MG63 (cell line): ENCODE measurements around the gene DLX4. TPM values are rescaled to one million over a fixed set of nuclear protein-coding genes. Genes with fewer than 3 reads are reported as not detected.

ENCODE experiments used
- DNase-seq: peaks from one replicate; pipeline ENCODE4 v3.0.0-alpha.2; 2020
- H3K27me3 ChIP-seq: fragments of 250-450 bp; sonication (Bioruptor Pico); 2 replicates; pipeline ENCODE4 v1.5.1; 2020; ENCODE audit warnings: mild to moderate bottlenecking, moderate library complexity
- H3K36me3 ChIP-seq: fragments of 250-450 bp; sonication (Bioruptor Pico); 2 replicates; pipeline ENCODE4 v1.5.1; 2020; ENCODE audit warnings: mild to moderate bottlenecking, moderate library complexity
- H3K4me3 ChIP-seq: fragments of 250-450 bp; sonication (Bioruptor Pico); 2 replicates; pipeline ENCODE4 v1.5.1; 2020; ENCODE audit warnings: mild to moderate bottlenecking, moderate library complexity
- H3K9me3 ChIP-seq: fragments of 250-450 bp; sonication (Bioruptor Pico); 2 replicates; pipeline ENCODE4 v1.5.1; 2020; ENCODE audit warnings: mild to moderate bottlenecking, moderate library complexity
- total RNA-seq: library from RNA; depleted of rRNA; stranded (reverse); fragments of >200 nt; shearing (Covaris generic); gene quantifications from 2 replicates; pipeline ENCODE4 v1.2.3, GENCODE V29; 2014; ENCODE audit warnings: low replicate concordance; rRNA removed

Gene DLX4
- total RNA-seq, 1 experiment from 2014 or later = 6.1 TPM

DNA sequence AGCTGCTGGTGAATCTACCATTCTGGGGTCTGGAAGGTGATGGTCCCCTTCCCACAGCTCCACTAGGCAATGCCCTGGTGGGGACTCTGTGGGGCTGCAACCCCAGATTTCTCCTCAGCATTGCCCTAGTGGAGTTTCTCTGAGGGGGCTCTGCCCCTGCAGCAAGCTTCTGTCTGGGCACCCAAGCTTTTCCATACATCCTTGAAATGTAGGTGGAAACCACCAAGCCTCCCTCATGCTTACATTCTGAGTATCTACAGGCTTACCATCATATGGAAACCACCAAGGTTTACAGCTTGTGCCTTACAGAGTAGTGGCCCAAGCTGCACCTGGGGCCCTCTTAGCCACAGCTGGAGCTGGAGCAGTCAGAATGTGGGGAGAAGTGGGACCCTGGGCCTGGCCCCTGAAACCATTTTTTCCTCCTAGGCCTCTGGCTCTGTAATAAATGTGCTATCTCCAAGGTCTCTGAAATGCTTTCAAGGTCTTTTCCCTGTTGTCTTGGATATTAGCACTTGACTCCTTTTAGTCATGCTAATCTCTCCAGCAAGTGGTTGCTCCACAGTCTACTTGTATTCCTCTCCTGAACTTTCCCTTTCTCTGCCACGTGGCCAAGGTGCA lies 45.6 kb downstream of the DLX4 start:
- peaks cover 33% of the 10 kb centered on the region for H3K9me3 ChIP-seq
- no peak for DNase-seq
- no peaks in the 10 kb centered on the region for H3K36me3 ChIP-seq
- no peaks in the 10 kb centered on the region for H3K27me3 ChIP-seq
- H3K4me3 ChIP-seq = no peak overlapping the region

DNA sequence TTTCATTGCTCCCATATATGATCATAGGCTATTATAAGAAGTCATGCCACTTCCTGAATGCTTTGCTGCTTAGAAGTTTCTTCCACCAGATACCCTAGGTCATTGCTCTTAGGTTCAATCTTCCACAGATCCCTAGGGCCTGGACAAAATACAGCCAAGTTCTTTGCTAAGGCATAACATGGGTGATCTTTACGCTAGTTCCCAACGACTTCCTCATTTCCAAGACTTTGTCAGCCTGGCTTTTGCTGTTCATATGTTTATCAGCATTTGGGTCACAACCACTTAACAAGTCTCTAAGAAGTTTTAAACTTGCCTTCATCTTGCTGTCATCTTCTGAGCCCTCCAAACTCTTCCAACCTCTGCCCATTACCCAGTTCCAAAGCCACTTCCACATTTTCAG lies 46.2 kb downstream of the DLX4 start:
- no peaks in the 10 kb centered on the region for H3K27me3 ChIP-seq
- DNase-seq = no peak
- no peak overlapping the region for H3K4me3 ChIP-seq
- H3K36me3 ChIP-seq = no peaks in the 10 kb centered on the region
- peaks cover 30% of the 10 kb centered on the region for H3K9me3 ChIP-seq

DNA sequence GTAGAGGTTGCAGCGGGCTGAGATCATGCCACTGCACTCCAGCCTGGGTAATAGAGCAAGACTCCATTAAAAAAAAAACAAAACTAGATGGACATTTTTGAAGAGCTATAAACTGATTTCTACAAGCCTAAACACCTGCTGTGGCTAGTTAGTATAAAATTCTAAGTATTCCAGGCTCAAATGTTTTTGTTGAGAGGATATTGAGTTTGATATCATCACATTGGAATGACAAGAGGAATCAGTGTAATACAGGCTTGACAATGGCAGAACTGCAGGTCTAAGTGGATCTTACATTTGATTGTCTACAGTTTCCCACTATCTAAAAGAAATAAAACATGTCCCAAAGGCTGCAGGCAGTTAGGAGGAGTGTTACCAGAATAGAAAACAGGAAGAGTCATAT lies 49.9 kb downstream of the DLX4 start:
- Histone ChIP-seq H3K9me3 (peaks cover 11% of the 10 kb centered on the region), H3K36me3 (no peaks in the 10 kb centered on the region), H3K4me3 (no peak overlapping the region), H3K27me3 (no peaks in the 10 kb centered on the region)
- DNase-seq = no peak

GRCh38 chr17:50020841-50021599 lies 52.0 kb downstream of the DLX4 start:
- no peaks in the 10 kb centered on the region for H3K36me3 ChIP-seq
- H3K9me3 ChIP-seq = no peaks in the 10 kb centered on the region
- no peak overlapping the region for H3K4me3 ChIP-seq
- DNase-seq = no peak
- no peaks in the 10 kb centered on the region for H3K27me3 ChIP-seq

GRCh38 chr17:50021681-50022370 lies 52.8 kb downstream of the DLX4 start:
- no peaks in the 10 kb centered on the region for H3K36me3 ChIP-seq
- no peak for DNase-seq

DNA sequence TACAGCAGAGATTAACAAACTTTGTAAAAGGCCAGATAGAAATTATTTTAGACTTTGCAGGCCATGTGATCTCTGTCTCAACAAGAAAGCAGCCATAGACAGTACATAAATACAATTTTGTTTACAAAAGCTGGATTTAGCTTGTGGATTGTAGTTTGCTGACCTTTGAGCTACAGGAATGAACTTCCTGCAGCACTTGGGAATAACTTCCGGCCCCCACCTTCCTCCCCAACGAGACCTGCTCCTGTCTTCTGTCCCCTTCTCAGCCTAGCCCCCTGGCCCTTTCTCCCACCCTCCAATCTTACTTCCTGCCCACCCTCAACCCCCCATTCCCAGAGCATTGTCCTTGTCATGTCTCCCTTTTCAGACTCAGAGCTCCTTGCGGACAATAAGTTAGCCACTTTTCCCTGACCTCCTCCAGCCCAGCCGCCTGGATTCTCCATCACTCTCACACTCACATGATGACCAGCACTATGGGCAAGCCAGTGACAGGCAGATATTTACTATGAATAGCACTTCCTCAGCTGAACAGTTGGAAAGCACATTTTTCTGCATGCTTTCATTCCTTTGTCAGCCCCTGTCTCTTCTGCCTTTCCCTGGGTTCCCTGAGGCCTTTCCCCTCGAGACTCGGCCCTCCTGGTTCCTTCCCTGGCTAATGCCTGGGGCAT lies 53.6 kb downstream of the DLX4 start:
- H3K4me3 ChIP-seq = no peak overlapping the region
- no peaks in the 10 kb centered on the region for H3K36me3 ChIP-seq
- DNase-seq = no peak
- no peaks in the 10 kb centered on the region for H3K9me3 ChIP-seq
- H3K27me3 ChIP-seq = no peaks in the 10 kb centered on the region

More at GRCh38 chr17:50021681-50022370, 52.8 kb downstream of the DLX4 start:
- H3K9me3 ChIP-seq = no peaks in the 10 kb centered on the region
- no peak overlapping the region for H3K4me3 ChIP-seq
- no peaks in the 10 kb centered on the region for H3K27me3 ChIP-seq

DNA sequence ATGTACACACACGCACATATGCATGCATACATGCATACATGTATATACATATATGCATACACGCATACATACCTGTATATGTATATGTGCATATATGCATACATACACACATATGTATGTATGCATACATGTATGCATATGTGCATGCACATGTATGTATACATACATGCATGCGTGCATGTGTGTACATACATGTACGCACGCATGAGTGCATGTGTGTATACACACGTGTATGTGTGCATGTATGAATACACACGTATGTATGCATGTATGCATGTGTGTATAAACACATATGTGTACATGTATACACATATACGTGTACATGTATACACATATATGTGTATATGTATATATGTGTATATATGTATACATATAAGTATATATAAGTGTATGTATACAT lies 54.5 kb downstream of the DLX4 start:
- no peaks in the 10 kb centered on the region for H3K27me3 ChIP-seq
- no peak for DNase-seq
- no peaks in the 10 kb centered on the region for H3K36me3 ChIP-seq
- no peaks in the 10 kb centered on the region for H3K9me3 ChIP-seq
- no peak overlapping the region for H3K4me3 ChIP-seq

Other genes with a start within 250 kb of the DLX4 start
- 1.4 and 2.7 TPM in 2 replicates for gene FAM117A, start 205.1 kb upstream of the DLX4 start, total RNA-seq
- 31.0 and 40.6 TPM in 2 replicates for gene KAT7, start 180.5 kb upstream of the DLX4 start, total RNA-seq
- gene TAC4, start 121.1 kb upstream of the DLX4 start, total RNA-seq = not detected in 2 replicates
- gene DLX3, start 26.0 kb downstream of the DLX4 start, total RNA-seq = 2.5 and 5.3 TPM in 2 replicates
- 162 and 248 TPM in 2 replicates for gene ITGA3, start 86.9 kb downstream of the DLX4 start, total RNA-seq
- 16.9 and 25.8 TPM in 2 replicates for gene PDK2, start 126.2 kb downstream of the DLX4 start, total RNA-seq
- gene SAMD14, start 161.0 kb downstream of the DLX4 start, total RNA-seq = not detected in 2 replicates
- 56.1 and 68.2 TPM in 2 replicates for gene PPP1R9B, start 181.5 kb downstream of the DLX4 start, total RNA-seq
- 1.1 TPM in 1 of 2 replicates, not detected in the other for gene SGCA, start 196.8 kb downstream of the DLX4 start, total RNA-seq
- gene COL1A1, start 232.4 kb downstream of the DLX4 start, total RNA-seq = 261 and 431 TPM in 2 replicates